Endothelial cell (in vitro differentiated cells): ENCODE data around the gene PRPF6. TPM values are rescaled to one million over a fixed set of nuclear protein-coding genes. Genes with fewer than 3 reads are reported as not detected.

Experiments
- DNase-seq: peaks from one replicate; pipeline ENCODE4 v3.0.0; 2021; ENCODE audit warnings: low spot score
- H3K27ac Mint-ChIP-seq: one replicate; pipeline ENCODE4 v1.8.0; 2021; ENCODE audit warnings: mixed read lengths, inconsistent platforms; ENCODE audit not compliant: unreplicated experiment
- H3K27me3 Mint-ChIP-seq: one replicate; pipeline ENCODE4 v1.8.0; 2021; ENCODE audit warnings: mild to moderate bottlenecking, moderate library complexity, mixed read lengths, inconsistent platforms; ENCODE audit not compliant: unreplicated experiment
- H3K36me3 Mint-ChIP-seq: one replicate; pipeline ENCODE4 v1.8.0; 2021; ENCODE audit warnings: mild to moderate bottlenecking, low read depth, mixed read lengths, inconsistent platforms; ENCODE audit not compliant: unreplicated experiment
- H3K4me1 Mint-ChIP-seq: one replicate; pipeline ENCODE4 v1.8.0; 2021; ENCODE audit warnings: mild to moderate bottlenecking, mixed read lengths, inconsistent platforms; ENCODE audit not compliant: unreplicated experiment
- H3K4me3 Mint-ChIP-seq: one replicate; pipeline ENCODE4 v1.8.0; 2021; ENCODE audit warnings: mild to moderate bottlenecking, mixed read lengths, inconsistent platforms; ENCODE audit not compliant: unreplicated experiment
- H3K9me3 Mint-ChIP-seq: one replicate; pipeline ENCODE4 v1.8.0; 2021; ENCODE audit warnings: mixed read lengths, inconsistent platforms; ENCODE audit not compliant: unreplicated experiment
- CTCF ChIP-seq: fragments of 200-600 bp; sonication (generic); IDR thresholded peaks from one replicate; pipeline ENCODE4 v1.5.0; 2021; ENCODE audit warnings: antibody characterized with exemption; ENCODE audit not compliant: unreplicated experiment
- total RNA-seq: library from RNA; stranded (reverse); fragmentation: NEBNext Ultra II Directional; extraction: Animal tissue kit (Norgen Biotek cat#: 25700); gene quantifications from one replicate; pipeline ENCODE4 v1.2.1, GENCODE V29; 2021; ENCODE audit not compliant: unreplicated experiment

Gene PRPF6
- total RNA-seq, 1 donor from 2014 or later, result 73.4 TPM

- Mint-ChIP-seq H3K27ac (peak overlapping the region; percentile 57), H3K4me3 (peak overlapping the region; percentile 96), H3K27me3 (peaks cover 16% of the 10 kb centered on the region), H3K9me3 (no peaks in the 10 kb centered on the region), H3K36me3 (peaks cover 5% of the 10 kb centered on the region), H3K4me1 (peaks cover 23% of the 10 kb centered on the region)
- no peak for TF ChIP-seq CTCF
- DNase-seq, result no peak
Measured at GRCh38 chr20:64063389-64064144, 82.6 kb downstream of the PRPF6 start.

GRCh38 chr20:64064145-64064698, 83.3 kb downstream of the PRPF6 start:
- no peak overlapping the region for H3K27ac Mint-ChIP-seq
- no peaks in the 10 kb centered on the region for H3K9me3 Mint-ChIP-seq
- H3K36me3 Mint-ChIP-seq, result peaks cover 5% of the 10 kb centered on the region
- peak overlapping the region; percentile 96 for H3K4me3 Mint-ChIP-seq
- H3K27me3 Mint-ChIP-seq, result peaks cover 16% of the 10 kb centered on the region
- no peak for TF ChIP-seq CTCF
- peaks cover 23% of the 10 kb centered on the region for H3K4me1 Mint-ChIP-seq
- DNase-seq, result no peak

- no peak overlapping the region for H3K27ac Mint-ChIP-seq
- no peaks in the 10 kb centered on the region for H3K9me3 Mint-ChIP-seq
- peaks cover 5% of the 10 kb centered on the region for H3K36me3 Mint-ChIP-seq
- peak overlapping the region; percentile 42 for H3K4me3 Mint-ChIP-seq
- peaks cover 23% of the 10 kb centered on the region for H3K4me1 Mint-ChIP-seq
- DNase-seq, result no peak
- H3K27me3 Mint-ChIP-seq, result peaks cover 16% of the 10 kb centered on the region
- TF ChIP-seq CTCF, result no peak
Measured at GRCh38 chr20:64065062-64065973, 84.4 kb downstream of the PRPF6 start.

- Mint-ChIP-seq H3K9me3 (no peaks in the 10 kb centered on the region), H3K27ac (no peak overlapping the region), H3K4me3 (peak overlapping the region; percentile 42), H3K36me3 (peaks cover 5% of the 10 kb centered on the region), H3K4me1 (peaks cover 23% of the 10 kb centered on the region), H3K27me3 (peaks cover 16% of the 10 kb centered on the region)
- TF ChIP-seq CTCF, result no peak
- no peak for DNase-seq
Measured at GRCh38 chr20:64065974-64066343, 85.0 kb downstream of the PRPF6 start.
